Hepatocyte (in vitro differentiated cells): ENCODE results near the gene WDR88.

Source experiments
- EZH2 ChIP-seq: fragments of 200-600 bp; sonication (generic); IDR thresholded peaks from 2 replicates; pipeline ENCODE4 v1.6.1; 2016; ENCODE audit warnings: antibody characterized with exemption, mild to moderate bottlenecking, borderline replicate concordance
- EZH2phosphoT487 ChIP-seq: fragments of 200-600 bp; sonication (generic); IDR thresholded peaks from one replicate; pipeline ENCODE4 v1.6.1; 2018; ENCODE audit warnings: antibody characterized with exemption, mild to moderate bottlenecking, low read depth, moderate library complexity; ENCODE audit not compliant: unreplicated experiment, severe bottlenecking
- TF ChIP-seq, protein P1 (sequence below): fragments of 200-600 bp; sonication (generic); IDR thresholded peaks from 2 replicates; pipeline ENCODE4 v1.5.1; 2016; ENCODE audit warnings: antibody characterized with exemption, mild to moderate bottlenecking; ENCODE audit not compliant: poor library complexity

DNA sequence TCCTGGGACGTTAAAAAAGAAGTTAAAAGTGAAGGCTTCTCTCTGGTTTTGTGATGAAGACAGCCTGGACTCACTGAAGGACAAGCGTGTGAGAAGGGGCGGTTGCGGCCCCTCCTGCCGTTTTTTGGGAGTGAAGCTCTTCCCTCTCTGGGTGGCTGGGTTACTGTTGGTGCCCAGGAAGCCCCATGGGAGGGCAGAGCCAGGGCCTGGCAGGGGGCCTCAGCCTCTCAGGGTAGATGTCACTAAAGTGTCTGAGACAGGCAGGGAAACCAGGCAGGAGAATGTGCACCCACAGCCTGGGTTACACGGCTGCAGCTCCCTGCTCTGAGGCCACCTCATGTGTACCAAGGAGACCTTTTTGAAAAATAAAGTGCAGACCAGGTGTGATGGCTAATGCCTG lies 1.5 kb upstream of the WDR88 start:
- TF ChIP-seq EZH2 (no peak), EZH2phosphoT487 (no peak)
- TF ChIP-seq, protein P1, sequence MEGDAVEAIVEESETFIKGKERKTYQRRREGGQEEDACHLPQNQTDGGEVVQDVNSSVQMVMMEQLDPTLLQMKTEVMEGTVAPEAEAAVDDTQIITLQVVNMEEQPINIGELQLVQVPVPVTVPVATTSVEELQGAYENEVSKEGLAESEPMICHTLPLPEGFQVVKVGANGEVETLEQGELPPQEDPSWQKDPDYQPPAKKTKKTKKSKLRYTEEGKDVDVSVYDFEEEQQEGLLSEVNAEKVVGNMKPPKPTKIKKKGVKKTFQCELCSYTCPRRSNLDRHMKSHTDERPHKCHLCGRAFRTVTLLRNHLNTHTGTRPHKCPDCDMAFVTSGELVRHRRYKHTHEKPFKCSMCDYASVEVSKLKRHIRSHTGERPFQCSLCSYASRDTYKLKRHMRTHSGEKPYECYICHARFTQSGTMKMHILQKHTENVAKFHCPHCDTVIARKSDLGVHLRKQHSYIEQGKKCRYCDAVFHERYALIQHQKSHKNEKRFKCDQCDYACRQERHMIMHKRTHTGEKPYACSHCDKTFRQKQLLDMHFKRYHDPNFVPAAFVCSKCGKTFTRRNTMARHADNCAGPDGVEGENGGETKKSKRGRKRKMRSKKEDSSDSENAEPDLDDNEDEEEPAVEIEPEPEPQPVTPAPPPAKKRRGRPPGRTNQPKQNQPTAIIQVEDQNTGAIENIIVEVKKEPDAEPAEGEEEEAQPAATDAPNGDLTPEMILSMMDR: no peak
